ENCODE measurements around the gene ITGA3. TPM values are rescaled to one million over a fixed set of nuclear protein-coding genes. Genes with fewer than 3 reads are reported as not detected.

The ITGA3 gene
- total RNA-seq, 6 experiments from 2014 or later: 272 to 319 (median 288) TPM

DNA sequence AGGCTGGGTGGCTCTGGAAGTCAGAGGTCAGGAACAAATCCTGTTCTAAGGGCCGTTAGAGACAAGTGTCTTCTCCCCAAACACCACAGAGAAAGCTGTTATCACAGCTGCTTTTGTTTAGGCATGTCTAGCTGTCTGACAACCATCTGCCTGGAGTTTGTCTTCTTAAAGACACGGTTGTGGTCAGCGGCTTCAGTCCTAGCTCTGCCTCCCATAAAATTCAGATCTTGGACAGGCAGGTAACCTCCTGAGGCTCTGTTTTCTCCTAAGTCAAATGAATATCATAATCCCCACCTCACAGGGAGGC is 2.3 kb upstream of the ITGA3 start:
- peak overlapping the region; percentile 95 for H3K27ac Mint-ChIP-seq
- peak overlapping the region; percentile 50 for H3K4me3 Mint-ChIP-seq
- peaks cover 10% of the 10 kb centered on the region for H3K27me3 Mint-ChIP-seq (ENCODE audit: insufficient read depth)
- peaks cover 20% of the 10 kb centered on the region for H3K36me3 Mint-ChIP-seq (ENCODE audit: low read depth)
- TF ChIP-seq, protein P1, sequence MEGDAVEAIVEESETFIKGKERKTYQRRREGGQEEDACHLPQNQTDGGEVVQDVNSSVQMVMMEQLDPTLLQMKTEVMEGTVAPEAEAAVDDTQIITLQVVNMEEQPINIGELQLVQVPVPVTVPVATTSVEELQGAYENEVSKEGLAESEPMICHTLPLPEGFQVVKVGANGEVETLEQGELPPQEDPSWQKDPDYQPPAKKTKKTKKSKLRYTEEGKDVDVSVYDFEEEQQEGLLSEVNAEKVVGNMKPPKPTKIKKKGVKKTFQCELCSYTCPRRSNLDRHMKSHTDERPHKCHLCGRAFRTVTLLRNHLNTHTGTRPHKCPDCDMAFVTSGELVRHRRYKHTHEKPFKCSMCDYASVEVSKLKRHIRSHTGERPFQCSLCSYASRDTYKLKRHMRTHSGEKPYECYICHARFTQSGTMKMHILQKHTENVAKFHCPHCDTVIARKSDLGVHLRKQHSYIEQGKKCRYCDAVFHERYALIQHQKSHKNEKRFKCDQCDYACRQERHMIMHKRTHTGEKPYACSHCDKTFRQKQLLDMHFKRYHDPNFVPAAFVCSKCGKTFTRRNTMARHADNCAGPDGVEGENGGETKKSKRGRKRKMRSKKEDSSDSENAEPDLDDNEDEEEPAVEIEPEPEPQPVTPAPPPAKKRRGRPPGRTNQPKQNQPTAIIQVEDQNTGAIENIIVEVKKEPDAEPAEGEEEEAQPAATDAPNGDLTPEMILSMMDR (IDR thresholded peaks at IDR 0.05): no peak
- H3K9me3 Mint-ChIP-seq: no peaks in the 10 kb centered on the region
- peaks cover 83% of the 10 kb centered on the region for H3K4me1 Mint-ChIP-seq (ENCODE audit: low read depth)
- peak; percentile 43 for DNase-seq

GRCh38 chr17:50055055-50055425 is 870 bp upstream of the ITGA3 start:
- peak overlapping the region; percentile 95 for H3K4me3 Mint-ChIP-seq
- H3K27ac Mint-ChIP-seq: peak overlapping the region; percentile 85
- no peaks in the 10 kb centered on the region for H3K9me3 Mint-ChIP-seq
- peaks cover 10% of the 10 kb centered on the region for H3K27me3 Mint-ChIP-seq (ENCODE audit: insufficient read depth)
- H3K36me3 Mint-ChIP-seq (ENCODE audit: low read depth): peaks cover 24% of the 10 kb centered on the region
- peaks cover 83% of the 10 kb centered on the region for H3K4me1 Mint-ChIP-seq (ENCODE audit: low read depth)
- TF ChIP-seq, protein P1 (IDR thresholded peaks at IDR 0.05): no peak
- DNase-seq: no peak

DNA sequence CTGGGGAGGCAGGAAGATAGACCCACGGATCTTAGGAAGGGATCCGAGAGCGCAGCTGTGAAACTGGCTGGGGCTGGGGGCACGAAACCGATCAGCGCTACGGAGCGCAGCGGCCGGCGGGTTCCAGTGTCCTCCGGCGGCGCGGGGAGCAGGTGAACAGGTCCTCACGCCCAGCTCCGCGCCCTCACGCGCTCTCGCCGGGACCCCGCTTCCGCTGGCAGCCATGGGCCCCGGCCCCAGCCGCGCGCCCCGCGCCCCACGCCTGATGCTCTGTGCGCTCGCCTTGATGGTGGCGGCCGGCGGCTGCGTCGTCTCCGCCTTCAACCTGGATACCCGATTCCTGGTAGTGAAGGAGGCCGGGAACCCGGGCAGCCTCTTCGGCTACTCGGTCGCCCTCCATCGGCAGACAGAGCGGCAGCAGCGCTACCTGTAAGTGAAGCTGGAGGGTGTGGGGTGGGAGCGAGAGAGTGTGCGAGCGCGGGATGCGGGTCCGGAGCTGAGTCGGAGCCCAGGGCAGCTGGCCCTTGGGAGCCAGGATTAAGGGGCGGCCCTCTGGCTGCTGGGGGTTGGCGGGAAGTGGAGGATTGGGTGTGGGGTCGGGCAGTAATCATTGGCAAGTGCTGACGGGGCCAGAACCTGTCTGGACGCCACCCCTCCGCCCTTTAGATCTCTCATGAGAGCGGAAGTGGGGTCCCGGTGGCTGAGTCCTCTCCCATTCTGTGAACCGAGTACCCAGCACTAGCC is 479 bp downstream of the ITGA3 start:
- Mint-ChIP-seq H3K9me3 (no peaks in the 10 kb centered on the region), H3K36me3 (ENCODE audit: low read depth) (peaks cover 26% of the 10 kb centered on the region)

DNA sequence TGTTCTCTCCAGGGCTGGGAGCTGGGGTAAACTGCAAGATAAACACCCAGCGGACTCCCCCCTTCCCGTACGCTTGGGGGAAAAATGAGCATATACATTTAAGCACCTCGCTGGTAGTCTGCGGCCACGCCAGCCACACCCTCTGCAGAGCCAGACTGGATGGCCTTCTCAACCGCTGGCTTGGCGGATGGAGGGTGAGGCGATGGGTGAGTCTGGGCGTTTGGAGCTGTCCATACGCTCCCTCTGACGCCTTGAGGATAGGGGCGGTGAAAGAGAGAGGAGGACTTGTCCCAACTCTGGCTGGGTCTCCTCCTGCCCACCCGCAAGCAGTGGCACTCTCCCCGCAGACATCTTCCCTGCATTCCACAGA is 1.0 kb downstream of the ITGA3 start:
- H3K27ac Mint-ChIP-seq: peak overlapping the region; percentile 99
- peak; percentile 61 for DNase-seq
- no peaks in the 10 kb centered on the region for H3K9me3 Mint-ChIP-seq
- H3K4me3 Mint-ChIP-seq: peak overlapping the region; percentile 95
- peaks cover 30% of the 10 kb centered on the region for H3K36me3 Mint-ChIP-seq (ENCODE audit: low read depth)
- TF ChIP-seq, protein P1 (IDR thresholded peaks at IDR 0.05): no peak
- H3K27me3 Mint-ChIP-seq (ENCODE audit: insufficient read depth): peaks cover 10% of the 10 kb centered on the region
- peaks cover 83% of the 10 kb centered on the region for H3K4me1 Mint-ChIP-seq (ENCODE audit: low read depth)

More for the DNA sequence above, 479 bp downstream of the ITGA3 start:
- peak overlapping the region; percentile 95 for H3K4me3 Mint-ChIP-seq
- peak overlapping the region; percentile 99 for H3K27ac Mint-ChIP-seq
- TF ChIP-seq, protein P1 (IDR thresholded peaks at IDR 0.05): peak; percentile 61
- H3K4me1 Mint-ChIP-seq (ENCODE audit: low read depth): peaks cover 83% of the 10 kb centered on the region
- peaks cover 10% of the 10 kb centered on the region for H3K27me3 Mint-ChIP-seq (ENCODE audit: insufficient read depth)
- DNase-seq: peak; percentile 62

GRCh38 chr17:50057521-50057991 is 1.6 kb downstream of the ITGA3 start:
- H3K4me3 Mint-ChIP-seq: peak overlapping the region; percentile 95
- H3K27me3 Mint-ChIP-seq (ENCODE audit: insufficient read depth): peaks cover 10% of the 10 kb centered on the region
- peaks cover 30% of the 10 kb centered on the region for H3K36me3 Mint-ChIP-seq (ENCODE audit: low read depth)
- TF ChIP-seq, protein P1 (IDR thresholded peaks at IDR 0.05): no peak
- peaks cover 83% of the 10 kb centered on the region for H3K4me1 Mint-ChIP-seq (ENCODE audit: low read depth)
- DNase-seq: no peak
- peak overlapping the region; percentile 99 for H3K27ac Mint-ChIP-seq
- no peaks in the 10 kb centered on the region for H3K9me3 Mint-ChIP-seq

All from HFFc6 (cell line).